AG09309 (cell line): Measurements from ENCODE around the gene RNF149.

ENCODE experiments used
- DNase-seq: peaks from one replicate; pipeline ENCODE4 v3.0.0-alpha.2; 2010; ENCODE audit warnings: low read depth
- H3K4me3 ChIP-seq: 2 replicates; pipeline ENCODE4 v1.5.1; 2011; ENCODE audit warnings: mild to moderate bottlenecking, low read depth, low read length, moderate library complexity; ENCODE audit not compliant: control insufficient read depth
- TF ChIP-seq, protein P1 (sequence below): IDR thresholded peaks from 2 replicates; pipeline ENCODE4 v1.5.1; 2011; ENCODE audit warnings: mild to moderate bottlenecking, low read depth, low read length, inconsistent platforms; ENCODE audit not compliant: insufficient read depth, control insufficient read depth; ENCODE audit errors: missing control alignments

RNF149 gene

DNA sequence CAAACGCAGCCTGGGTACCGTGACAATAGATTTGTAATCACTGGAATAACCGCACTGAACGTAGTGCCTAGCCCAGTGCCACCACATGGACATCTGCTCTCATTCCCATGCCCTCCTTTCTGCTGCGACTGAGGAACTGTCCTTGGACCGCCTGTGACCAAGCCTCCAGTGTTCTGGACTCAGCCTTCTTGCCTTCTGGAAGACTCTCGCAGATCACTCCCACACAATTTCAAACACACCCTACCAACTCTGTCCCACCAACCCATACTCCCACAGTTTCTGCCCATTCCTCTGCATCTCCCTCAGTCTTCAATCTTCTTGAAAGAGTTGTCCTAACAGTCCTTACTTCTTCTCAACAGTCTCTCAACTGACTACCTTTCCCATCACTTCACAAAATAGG, 2.1 kb downstream of the RNF149 start:
- peak overlapping the region; percentile 89 for H3K4me3 ChIP-seq
- DNase-seq, result no peak
- TF ChIP-seq, protein P1, sequence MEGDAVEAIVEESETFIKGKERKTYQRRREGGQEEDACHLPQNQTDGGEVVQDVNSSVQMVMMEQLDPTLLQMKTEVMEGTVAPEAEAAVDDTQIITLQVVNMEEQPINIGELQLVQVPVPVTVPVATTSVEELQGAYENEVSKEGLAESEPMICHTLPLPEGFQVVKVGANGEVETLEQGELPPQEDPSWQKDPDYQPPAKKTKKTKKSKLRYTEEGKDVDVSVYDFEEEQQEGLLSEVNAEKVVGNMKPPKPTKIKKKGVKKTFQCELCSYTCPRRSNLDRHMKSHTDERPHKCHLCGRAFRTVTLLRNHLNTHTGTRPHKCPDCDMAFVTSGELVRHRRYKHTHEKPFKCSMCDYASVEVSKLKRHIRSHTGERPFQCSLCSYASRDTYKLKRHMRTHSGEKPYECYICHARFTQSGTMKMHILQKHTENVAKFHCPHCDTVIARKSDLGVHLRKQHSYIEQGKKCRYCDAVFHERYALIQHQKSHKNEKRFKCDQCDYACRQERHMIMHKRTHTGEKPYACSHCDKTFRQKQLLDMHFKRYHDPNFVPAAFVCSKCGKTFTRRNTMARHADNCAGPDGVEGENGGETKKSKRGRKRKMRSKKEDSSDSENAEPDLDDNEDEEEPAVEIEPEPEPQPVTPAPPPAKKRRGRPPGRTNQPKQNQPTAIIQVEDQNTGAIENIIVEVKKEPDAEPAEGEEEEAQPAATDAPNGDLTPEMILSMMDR, result no peak

DNA sequence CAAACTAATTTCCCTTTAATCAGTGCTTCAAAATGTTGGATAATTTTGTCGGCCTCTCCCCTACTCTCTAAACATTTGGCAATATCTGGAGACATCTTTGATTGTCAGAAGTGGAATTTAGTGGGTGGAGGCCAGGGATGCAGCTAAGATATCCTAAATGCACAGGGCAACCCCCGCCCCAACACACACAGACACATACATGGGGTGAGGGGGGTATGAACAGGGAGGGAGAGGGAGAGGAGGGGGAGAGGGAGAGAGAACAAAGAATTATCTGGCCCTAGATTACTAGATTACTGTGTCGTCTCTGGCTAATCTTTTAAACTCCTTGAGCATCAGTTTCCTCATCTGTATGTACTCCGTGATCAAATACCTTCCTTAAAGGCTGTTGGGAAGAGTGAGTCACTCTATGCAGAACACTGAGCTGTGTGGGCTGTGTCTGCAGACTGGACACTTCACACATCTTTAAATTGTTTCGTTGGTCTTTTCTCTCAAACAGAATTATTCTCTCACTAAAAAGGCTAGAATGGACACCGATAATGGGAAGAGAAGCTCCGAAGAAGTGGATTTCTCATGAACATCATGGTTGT, 2.9 kb downstream of the RNF149 start:
- peak; percentile 17 for DNase-seq
- TF ChIP-seq, protein P1, result no peak
- peak overlapping the region; percentile 12 for H3K4me3 ChIP-seq

DNA sequence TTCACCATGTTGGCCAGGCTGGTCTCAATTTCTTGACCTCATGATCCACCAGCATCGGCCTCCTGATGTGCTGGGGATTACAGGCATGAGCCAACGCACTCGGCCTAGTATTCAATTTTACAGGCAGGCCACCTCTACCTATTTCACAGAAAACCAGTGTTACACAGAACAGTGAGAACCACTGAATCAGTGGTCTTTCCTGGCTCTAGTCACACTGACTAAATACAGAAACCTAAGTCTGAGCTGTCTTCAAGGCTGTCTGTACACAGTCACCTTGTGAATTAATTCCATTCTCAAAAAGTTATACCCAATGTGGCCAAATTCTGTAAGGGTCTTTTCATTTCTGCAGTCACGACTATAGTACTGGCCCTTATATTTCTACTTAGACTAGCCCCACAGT, 3.5 kb downstream of the RNF149 start:
- TF ChIP-seq, protein P1, result no peak
- no peak for DNase-seq
- H3K4me3 ChIP-seq, result no peak overlapping the region

DNA sequence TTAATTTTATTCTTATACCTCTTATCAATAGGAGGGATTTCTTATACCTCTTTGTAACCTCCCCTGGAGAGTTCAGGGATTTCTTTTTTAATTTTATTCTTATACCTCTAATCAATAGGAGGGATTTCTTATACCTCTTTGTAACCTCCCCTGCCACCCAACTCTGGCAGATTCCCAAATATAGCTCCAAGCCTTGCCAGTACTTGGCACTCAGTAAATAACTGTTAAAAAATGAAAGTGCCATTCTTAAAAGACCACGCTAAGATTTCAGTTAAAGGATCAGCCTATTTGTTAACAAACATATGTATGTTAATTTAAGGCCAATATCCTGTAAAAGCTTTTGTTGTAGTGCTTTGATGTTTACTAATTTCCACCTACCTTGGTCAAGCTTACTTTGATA, 4.8 kb downstream of the RNF149 start:
- DNase-seq, result no peak
- TF ChIP-seq, protein P1, result no peak
- H3K4me3 ChIP-seq, result no peak overlapping the region

DNA sequence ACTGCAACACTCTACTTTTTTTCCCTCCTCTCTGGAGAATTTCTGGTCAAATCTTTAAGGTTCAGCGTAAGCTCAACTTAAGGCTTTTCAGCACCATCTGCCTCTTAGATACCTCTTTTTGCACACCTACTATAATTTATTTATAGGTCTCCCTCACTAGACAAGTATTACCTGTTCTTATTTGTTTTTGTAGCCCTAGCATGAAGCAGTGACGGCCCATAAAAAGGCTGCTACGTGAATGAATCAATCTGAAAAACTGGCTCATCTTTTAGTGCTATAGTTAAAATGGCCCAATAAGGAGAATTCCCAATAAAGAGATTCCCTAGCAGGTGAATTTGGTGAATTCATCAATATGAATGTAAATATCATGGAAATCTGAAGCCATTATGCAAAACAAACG, 6.5 kb downstream of the RNF149 start:
- no peak overlapping the region for H3K4me3 ChIP-seq
- TF ChIP-seq, protein P1, result no peak
- no peak for DNase-seq

DNA sequence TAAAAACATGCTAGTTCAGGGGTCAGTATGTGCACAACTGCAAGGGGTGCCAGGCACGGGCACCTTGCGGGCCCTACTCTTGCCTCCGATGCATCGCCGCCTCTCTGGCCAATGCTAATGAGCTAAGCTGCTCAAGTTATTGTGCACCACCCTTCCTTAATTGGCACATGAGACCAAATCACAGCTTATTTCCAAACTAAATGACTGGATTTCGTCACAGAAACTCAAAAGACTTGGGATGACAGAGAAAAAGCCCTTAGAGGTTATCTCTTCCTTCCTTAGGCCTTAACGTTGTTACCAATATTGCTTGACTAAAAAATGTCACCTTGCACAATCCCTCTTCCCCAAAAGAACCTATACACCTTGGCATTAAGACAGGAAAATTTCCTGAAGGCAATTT, 7.7 kb downstream of the RNF149 start:
- DNase-seq, result no peak
- H3K4me3 ChIP-seq, result no peak overlapping the region
- TF ChIP-seq, protein P1, result no peak

DNA sequence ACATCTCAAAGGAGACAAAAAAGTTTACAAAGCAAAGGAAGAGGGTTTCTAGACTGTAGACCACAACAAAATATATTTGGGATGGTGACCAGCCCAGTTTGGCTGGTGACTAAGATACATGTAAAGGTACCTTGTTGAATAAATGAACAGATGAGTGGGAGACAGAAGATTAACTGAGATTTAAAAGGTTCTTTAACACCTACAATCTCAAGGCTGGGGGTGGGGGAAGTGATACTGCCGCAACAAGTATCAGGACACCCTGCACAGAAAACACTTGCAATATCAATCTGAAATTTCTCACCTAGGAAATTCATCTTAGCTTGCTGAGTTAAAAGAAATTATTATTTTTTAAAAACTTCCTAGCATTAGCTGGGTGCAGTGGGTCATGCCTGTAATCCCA, 8.3 kb downstream of the RNF149 start:
- TF ChIP-seq, protein P1, result no peak
- no peak for DNase-seq
- H3K4me3 ChIP-seq, result no peak overlapping the region
